ENCODE data around the gene HEXIM2.

HEXIM2 gene

DNA sequence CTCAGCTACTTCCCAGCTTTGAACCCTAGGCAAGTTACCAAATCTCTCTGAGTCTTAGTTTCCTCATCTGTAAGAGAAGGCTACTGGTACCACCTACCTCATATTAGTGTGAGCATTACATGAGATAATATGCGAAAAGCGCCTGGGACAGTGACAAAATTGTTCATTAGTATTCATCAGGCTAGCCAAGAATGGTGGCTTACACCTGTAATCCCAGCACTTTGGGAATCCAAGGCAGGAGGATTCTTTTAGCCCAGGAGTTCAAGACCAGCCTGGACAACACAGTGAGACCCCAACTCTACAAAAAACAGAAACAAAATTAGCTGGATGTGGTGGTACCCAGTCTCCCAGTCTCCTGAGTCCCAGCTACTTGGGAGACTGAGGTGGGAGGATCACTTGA is 32.7 kb upstream of the HEXIM2 start:
- no peak for DNase-seq

DNA sequence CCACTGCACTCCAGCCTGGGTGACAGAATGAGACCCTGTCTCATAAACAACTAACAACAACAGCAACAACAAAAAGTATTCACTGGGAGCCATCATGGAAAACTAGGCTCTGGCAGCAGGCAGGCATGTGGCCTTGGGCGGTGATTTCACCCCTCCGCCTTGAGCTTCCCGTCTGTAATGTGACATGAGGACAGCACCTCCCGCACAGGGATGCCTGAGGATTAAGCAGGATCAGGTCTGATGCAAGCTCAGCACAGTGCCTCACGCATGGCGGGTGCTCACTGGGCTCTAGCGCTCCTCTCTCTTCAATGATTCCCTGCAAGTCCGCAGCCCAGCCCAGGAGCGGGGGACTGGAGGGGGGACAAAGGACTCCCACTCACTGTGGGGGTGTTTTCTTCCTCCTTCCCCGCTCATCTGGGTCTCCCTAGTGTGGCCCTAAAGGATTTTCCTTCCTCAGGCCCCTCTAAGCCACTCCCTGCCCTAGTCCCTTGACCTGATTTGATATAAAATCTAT is 32.2 kb upstream of the HEXIM2 start:
- no peak for DNase-seq

DNA sequence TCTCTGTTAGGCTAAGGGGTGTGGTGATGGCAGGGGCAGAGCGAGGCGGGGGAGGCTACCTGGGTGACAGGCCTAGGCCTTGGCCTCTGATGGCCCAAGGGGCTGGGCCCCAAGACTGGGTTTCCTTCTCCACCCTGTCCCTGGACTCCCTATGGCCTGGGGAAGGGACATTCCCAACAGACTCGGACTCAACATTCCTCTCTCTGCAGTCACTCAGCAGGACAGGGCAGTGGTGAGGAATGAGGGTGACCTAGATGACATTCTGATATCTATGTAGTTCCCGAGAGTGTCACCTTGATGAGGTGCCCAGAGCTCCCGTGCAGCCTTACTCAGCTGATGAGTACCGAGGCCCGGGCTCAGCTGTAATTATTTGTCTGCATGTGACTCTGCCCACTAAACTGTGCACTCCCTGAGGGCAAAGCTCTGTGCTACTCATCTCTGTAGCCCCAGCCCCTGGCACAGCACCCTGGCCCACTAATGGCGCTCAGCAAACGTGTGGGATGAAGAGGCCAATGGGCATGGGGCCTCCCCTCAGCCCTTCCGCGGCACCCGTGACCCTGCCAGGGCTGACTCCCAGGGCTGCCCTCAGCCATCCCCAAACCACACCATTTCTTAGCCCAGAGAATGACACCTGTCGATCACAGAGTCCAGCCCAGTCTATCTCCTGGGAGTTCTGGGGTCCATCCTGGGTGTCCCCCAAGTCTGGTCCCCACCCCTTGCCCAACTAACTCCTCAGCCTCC is 31.6 kb upstream of the HEXIM2 start:
- DNase-seq: no peak

DNA sequence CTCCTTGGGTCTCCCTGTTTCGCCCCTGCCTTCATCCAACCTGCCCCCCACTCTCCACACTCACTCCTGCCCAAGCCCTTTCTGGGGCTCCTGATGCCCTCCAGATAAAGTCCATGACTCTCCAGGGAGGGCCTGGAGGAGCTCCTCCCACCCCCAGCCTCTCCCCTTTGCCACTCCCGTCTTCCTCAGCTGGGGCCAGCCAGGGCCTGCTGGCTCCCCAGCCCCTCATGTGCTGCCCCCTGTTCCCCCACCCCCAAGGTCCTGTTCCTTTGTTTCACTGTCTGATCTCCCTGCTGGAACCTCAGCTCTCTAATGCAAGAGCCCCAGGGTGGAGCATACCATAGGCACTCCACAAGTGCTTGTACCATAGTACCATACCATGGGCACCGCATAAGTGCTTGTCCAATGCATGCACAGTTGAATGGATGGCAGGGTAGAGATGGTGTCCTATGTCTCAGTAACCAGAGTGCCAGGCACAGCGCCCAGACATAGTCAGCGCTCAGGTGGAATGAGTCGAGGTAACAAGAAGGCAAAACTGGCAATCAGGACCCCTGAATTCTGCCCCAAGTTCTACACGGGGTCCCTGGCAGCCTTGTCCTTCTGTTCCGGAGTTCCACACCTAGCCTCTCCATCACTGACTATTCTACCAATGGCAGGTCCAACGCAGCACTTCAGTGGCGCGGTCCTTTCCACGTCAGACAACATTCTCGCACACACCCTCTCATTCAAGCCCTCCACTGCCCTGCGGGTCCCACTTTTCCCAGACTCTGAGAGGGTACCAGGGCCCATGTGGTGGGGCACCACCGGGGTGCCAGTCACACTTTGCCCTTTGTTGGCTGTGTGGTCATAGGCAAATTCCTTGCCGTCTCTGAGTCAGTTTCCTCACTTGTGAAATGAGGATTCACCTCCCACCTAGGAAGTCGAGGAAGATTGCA is 30.7 kb upstream of the HEXIM2 start:
- DNase-seq: no peak

DNA sequence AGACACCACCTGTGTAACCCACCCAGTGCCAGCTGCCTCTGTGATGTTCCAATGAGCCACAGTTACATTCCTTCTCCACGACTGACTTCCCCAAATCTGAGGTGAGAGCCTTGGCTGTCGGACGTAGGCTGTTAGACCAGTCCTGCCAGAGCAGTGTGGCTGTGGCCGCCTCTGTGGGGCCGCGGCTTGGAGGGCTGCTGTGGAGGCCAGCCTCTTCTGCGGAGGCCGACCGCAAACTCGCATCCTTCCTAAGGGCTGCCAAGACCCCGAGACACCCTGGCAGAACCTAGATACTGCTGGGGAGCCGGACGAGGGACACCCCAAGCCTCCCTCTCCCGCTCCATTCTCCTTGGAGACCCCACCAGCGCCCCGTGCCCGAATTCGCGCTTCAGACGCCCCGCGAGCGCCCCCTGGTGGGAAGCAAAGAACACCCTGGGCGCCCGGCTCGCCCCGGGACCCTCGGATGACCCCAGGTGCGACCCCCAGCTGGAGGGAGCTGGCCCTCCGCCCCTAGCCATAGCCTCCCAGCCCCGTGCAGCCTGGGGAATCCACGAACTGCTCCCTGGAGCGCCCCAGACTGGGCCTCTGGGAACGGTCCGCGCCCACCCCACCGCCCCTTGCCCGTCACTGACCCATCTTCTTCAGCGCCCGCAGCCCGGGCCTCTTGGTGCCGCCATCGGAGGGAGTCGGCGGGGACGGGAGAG is 29.9 kb upstream of the HEXIM2 start:
- DNase-seq: peak; percentile 37

DNA sequence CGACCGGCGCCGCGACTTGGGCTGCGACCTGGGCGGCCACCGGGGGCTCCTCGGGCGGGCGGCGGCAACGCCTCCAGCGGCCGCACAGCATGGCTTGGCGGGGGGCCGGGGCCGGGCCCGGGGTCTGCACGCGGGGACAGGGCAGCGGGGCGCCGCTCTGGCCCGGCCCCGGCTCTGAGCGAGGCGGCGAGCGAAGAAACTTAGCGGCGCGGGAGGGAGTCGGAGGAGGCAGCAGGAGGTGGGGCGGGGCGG is 29.4 kb upstream of the HEXIM2 start, which contains the start of gene PLCD3:
Gene PLCD3 (minus strand): TSS at position 196 of the 252 bp plus-strand sequence. CDS start 105 bp downstream, at position 91.
- DNase-seq: no peak

DNA sequence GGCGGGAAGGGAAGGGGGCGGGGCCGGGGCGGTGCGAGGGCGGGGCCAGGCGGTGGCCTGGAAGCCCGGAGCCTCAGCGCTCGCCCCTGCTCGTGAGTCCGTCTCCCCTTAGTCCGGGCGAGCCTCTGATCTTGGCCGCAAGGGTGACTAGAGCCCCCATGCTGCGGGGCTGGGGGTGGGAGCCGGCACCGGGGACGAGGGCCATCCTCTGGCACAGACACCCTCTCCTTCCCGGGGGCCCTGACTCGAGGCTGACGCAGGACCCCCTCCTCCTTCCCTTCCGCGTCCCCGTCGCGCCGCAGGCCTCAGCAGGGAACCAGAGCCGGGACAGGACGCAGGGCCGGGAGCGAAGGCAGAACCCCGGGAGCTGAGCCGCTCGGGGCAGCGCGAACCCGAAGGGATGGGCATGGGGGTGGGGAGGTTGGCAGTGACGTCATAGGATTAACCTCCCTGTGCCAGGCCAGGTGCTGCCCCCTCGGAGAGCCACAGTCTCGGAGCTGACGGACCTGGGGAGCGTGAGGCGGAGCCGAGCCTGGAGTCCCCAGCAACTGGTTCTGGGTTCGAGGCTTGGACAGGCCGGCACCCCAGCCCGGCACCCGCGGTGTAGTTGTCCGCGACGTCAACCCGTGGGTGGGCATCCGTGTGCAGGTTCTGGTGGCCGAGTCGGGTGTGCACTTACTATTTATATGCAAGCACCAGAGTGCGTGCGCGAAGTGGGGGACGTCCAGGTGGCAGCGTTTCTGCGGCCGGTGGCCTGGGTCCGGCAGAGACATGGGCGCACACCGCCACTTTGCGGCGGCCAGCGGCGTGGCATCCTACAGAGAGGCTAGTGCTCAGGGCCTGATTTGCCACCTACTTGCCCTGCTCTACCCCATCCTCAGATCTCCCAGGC is 28.9 kb upstream of the HEXIM2 start:
- peak; percentile 61 for DNase-seq

DNA sequence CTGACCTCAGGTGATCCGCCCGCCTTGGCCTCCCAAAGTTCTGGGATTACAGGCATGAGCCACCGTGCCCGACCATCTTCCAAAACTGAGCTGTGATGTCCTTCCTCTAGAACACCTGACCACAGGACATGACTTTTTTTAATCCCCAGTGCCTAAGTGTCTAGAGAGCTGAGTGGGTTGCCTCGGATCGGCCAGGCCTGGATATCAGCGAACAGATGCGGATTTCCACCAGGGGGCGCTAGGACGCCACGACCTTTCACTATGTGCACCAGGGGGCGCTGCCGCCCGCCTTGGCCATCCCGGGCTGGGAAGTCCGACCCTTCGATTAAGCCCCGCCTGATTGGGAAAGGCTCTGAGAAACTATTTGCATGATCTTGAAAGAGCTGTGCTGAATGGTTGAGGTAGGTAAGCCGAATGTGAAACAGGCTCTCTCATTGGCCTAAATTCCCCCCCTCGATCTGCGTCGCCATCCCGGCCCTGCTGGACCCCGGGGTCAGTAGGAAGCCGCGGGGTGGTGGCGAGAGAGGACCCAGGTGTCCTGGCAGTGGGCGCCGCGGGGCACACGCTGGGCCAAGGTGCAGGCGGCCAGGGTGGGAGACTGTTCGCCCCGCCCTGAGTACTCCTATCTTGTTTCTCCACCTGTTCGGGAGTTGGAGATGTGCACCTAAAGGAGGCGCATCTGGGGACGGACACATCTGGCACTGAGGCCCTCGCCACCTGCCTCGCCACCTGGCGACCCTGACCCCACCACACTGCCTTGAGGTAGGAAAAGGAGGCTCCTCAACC is 26.3 kb upstream of the HEXIM2 start, which contains the start of gene ACBD4:
Gene ACBD4 (plus strand): TSS at position 496 of the 786 bp plus-strand sequence. CDS start 458 bp downstream, outside the sequence.
- peak; percentile 96 for DNase-seq

DNA sequence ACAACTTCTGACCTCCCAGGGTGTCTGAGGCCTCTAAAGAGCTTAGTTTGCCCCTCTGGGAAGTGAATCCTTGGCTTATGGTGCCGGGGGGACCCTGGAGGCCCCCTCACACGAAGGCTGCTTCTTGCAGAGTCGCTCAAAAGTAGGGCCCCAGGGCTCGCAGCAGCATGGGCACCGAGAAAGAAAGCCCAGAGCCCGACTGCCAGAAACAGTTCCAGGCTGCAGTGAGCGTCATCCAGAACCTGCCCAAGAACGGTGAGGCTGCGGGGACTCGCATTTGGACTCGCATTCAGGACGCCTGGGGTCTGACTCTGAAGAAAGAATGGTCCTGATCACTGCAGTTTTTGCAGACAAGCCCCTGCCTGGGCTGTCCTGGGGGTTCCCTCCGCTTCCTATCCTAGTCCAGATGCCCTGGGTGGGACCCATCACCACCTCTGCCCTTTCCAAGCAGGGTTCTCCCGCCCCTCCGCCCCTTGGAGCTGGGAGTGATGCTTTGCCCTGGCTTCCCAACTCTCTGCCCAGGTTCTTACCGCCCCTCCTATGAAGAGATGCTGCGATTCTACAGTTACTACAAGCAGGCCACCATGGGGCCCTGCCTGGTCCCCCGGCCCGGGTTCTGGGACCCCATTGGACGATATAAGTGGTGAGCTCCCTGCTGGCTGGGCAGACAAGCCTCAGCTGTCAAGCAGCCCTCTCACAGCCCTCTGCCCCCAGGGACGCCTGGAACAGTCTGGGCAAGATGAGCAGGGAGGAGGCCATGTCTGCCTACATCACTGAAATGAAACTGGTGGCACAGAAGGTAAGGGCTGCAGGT is 25.5 kb upstream of the HEXIM2 start:
- DNase-seq: no peak

DNA sequence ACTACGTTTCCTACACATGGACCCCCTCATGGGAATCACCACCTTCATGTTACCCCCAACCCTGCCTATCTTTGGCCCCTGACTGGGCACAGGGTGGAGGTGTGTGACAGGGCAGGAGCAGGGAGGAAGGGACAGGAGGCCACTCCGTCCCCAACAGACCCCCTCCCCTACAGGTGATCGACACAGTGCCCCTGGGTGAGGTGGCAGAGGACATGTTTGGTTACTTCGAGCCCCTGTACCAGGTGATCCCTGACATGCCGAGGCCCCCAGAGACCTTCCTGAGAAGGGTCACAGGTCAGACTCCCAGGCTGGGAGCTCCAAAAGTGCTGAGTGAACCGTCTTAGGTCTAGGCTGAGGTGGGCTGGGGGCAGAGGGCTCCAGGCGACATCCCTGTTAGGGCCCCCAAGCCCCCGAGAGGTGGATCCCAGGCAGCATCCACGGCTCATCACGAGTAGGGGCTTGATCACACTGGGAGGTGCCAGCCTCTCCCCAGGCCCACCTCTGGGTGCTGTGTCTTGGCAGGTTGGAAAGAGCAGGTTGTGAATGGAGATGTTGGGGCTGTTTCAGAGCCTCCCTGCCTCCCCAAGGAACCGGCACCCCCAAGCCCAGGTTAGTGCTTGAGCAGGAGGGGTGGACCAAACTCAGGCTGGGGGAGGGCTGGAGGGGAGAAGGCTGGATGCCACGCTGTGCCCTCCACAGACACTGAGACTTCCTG is 24.7 kb upstream of the HEXIM2 start:
- DNase-seq: no peak

DNA sequence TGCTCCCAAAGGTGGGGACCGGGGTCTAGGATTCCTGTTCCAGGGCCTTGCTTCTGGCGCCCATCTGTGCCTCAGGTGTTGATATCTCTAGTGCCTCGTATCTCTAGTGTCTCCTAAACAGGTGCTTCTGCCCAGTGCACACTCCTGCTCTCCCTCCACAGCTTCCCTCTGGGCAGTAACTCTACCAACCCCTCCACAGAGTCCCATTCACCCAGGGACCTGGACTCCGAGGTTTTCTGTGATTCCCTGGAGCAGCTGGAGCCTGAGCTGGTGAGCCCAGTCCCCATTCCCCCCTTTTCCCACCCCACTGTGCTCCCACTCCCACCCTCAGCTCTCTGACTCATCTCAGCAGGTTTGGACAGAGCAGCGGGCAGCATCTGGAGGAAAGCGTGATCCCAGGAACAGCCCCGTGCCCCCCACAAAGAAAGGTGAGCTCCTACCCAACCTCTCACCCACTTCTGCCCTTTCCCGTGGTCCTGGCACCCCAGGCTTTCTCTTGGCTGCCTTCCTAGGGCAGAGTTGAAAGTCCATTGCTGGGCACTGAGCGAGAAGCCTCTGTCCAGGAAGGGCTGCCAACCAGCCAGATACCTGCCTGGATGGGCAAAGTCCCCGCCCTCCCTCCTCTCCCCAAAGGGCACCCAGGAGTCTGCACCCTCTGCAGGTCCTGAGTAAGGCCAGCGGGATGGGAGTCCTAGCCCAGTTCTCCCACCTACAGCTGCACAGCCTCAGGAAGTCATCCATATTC is 23.9 kb upstream of the HEXIM2 start:
- no peak for DNase-seq

DNA sequence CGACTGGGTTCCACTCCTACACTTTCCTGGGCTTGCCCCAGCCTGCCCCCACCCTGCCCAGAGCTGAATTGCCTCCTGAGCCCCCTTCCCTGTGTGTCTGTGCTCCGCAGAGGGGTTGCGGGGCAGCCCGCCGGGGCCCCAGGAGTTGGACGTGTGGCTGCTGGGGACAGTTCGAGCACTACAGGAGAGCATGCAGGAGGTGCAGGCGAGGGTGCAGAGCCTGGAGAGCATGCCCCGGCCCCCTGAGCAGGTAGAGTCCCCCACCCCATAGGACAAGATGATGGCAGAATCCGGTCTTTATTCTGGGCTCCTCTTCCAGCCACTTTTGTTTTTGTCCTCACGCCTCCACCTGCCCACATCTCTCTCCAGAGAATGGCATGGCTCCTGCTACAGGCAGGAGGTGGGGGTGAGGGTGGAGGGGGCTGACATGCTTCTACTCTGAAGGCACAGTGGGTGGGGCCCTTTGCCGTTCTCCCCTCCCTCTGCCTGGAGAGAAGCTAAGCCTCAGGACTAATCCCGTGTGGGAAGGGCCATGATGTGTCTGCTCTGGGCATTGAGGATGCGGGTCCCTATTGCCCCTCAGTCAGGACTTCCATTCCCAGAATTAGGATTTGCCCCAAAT is 22.7 kb upstream of the HEXIM2 start:
- no peak for DNase-seq

DNA sequence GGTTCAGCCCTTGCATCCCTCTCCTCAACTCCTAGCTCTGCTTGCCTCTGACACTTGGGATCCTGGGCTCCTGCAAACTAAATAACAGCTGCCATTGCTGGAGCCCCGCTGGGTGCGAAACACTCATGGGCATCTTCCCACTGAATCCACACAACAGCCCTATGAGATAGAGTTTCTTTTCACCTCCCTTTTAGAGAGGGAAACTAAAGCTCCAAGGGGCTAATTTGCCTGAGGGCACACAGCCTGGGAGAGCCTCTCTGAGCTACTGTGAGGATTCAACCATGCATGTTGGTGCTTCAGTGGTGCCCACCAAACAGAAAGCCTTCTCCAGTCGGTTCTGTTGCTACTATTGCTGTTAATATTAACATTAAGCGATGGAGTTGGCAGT is 22.1 kb upstream of the HEXIM2 start:
- no peak for DNase-seq

DNA sequence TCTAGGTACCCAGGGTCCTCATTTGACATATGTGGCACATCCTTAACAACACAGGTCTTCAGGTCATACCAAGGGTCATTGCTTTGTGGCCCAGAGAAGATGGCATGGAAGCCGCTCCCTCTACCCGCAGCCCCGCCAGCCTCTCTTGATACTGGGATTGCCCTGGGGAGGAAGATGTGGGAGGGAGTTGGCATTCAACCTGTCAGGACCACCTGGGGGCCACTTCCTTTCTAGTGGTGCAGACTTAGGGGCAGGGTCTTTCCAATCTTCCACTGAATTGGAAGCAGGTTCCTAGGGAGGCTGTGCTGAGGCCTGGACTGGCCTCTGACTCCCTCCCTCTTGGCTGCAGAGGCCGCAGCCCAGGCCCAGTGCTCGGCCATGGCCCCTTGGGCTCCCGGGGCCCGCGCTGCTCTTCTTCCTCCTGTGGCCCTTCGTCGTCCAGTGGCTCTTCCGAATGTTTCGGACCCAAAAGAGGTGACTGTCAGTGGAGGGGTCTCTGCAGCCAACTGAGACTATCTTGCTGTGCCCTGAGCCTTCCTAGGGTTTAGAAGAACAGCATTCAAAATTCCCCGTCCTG is 18.5 kb upstream of the HEXIM2 start:
- DNase-seq: no peak

DNA sequence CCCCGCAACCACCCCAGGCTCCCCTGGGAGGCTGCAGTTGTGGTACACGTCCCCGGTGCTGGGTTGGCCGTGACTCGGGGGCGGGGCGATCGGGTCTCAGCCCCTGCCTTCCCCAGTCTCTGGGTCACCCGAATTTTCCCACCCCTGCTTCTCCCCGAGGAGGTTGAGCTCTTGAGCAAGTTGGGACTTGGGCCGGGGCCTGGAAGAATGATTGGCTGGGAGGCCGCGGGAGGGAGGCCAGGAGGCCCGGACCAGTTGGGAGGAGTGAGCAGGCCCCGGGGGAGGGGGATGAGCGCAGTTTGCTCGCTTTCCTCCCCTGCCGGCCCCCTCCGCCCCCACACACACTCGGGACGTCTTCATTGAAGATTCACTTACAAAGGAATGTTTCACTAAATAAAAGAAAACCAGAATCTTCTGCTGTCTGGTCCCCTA is 17.9 kb upstream of the HEXIM2 start:
- peak; percentile 27 for DNase-seq

DNA sequence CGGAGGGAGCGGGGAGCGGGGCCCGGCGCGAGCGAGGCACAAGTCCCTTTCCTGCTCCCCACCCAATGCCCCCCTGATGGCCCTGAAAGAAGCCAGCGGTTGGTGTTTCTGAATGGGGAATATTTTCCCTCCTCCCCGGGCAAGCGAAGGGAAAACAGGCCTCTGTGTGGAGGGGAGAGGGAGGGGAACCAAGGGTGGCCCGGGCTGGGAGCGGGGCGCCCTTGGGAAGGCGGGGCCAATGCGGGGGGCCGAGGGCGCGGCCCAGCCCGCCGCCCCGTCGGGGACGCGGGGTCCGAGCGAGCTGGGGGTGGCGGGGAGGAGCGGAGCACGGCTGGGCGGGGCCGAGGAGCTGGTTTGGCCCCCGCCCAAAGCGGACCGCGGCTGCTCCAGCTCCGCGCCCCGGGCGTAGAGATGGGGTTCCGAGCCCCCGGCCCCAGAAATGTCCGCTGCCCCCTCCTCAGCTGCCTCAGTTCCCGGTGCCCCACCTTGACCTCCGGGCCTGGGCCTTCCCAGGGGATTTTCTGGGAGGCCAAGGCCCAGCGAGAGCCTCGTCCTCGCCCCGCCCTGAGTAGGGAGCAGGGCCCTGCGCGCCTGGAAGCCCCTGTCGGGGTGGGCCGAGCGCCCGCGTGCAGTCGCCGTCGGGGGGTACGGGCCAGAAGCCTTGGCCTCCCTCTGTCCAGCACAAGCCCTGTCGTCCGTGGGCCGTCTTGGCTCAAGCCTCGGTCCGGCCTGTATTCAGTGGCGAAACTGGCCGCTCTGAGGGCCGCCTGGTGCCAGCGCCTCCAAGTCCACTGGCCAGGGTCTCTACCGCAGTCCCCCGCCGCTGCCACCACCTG is 17.3 kb upstream of the HEXIM2 start:
- DNase-seq: no peak

DNA sequence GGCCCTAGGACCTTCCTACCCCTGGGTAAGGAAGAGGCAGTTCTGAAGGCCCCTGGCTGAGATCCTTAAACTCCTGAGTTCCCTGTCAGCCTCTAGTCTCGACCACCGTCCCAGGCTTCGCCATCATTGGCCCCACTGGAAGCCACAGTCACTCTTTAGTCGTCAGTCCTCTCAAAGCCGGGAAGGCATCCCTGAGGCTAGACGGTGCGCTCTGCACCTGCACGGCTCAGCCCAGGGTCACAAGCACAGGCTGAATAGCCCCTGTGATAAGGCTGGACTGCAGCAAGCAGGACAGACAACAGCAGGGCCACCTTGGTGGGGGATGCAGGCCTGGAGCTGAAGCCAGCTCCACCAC is 16.7 kb upstream of the HEXIM2 start:
- DNase-seq: no peak
